ENCODE results near the gene LMOD1. TPM values are rescaled to one million over a fixed set of nuclear protein-coding genes. Genes with fewer than 3 reads are reported as not detected.

LMOD1 gene
- total and polyA plus RNA-seq, 2 donors (not counting 3 experiments of a cell fraction or from before 2014, with no cell fraction given): 0.19 to 0.33 TPM

DNA sequence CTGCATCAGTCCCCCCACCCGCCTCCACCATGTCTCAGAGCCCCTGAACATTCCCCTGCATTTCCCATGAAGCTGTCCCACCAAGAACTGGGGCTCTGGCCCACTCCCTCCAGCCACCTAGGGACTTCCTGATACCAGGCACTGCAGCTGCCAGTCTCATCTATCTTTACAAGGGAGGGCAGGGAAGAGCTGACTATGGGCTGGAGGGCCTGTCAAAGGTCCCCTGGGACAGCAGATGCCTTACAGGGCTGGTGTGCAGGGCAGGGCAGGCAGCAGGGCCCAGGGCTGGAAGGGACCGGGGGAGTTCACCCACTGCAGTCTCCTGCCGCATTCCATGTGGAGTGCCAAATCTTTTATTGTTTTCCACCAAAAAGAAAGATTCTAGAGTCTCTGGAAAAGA is 40.0 kb downstream of the LMOD1 start:
- FAIRE-seq (no peak), DNase-seq (ENCODE audit: low read depth, low spot score) (no peak)
- H3K4me2 ChIP-seq (ENCODE audit: insufficient read depth, low read length): no peak overlapping the region
- no peak for TF ChIP-seq FOS (IDR thresholded peaks at IDR 0.05; ENCODE audit: borderline replicate concordance, insufficient read depth, low read length)
- TF ChIP-seq MYC (IDR thresholded peaks at IDR 0.05; ENCODE audit: low read depth, low read length): no peak
- TF ChIP-seq JUN (IDR thresholded peaks at IDR 0.05; ENCODE audit: borderline replicate concordance, insufficient read depth, insufficient read length, low read depth): no peak
- no peak for TF ChIP-seq POLR2A (IDR thresholded peaks at IDR 0.05; ENCODE audit: low read depth, low read length)
- TF ChIP-seq, protein P1, sequence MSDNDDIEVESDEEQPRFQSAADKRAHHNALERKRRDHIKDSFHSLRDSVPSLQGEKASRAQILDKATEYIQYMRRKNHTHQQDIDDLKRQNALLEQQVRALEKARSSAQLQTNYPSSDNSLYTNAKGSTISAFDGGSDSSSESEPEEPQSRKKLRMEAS (IDR thresholded peaks at IDR 0.05; ENCODE audit: insufficient read depth, insufficient read length): no peak
- no peak for TF ChIP-seq EZH2 (IDR thresholded peaks at IDR 0.05; ENCODE audit: borderline replicate concordance, low read depth, low read length, severe bottlenecking)
- TF ChIP-seq, protein P2, sequence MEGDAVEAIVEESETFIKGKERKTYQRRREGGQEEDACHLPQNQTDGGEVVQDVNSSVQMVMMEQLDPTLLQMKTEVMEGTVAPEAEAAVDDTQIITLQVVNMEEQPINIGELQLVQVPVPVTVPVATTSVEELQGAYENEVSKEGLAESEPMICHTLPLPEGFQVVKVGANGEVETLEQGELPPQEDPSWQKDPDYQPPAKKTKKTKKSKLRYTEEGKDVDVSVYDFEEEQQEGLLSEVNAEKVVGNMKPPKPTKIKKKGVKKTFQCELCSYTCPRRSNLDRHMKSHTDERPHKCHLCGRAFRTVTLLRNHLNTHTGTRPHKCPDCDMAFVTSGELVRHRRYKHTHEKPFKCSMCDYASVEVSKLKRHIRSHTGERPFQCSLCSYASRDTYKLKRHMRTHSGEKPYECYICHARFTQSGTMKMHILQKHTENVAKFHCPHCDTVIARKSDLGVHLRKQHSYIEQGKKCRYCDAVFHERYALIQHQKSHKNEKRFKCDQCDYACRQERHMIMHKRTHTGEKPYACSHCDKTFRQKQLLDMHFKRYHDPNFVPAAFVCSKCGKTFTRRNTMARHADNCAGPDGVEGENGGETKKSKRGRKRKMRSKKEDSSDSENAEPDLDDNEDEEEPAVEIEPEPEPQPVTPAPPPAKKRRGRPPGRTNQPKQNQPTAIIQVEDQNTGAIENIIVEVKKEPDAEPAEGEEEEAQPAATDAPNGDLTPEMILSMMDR (IDR thresholded peaks at IDR 0.05; ENCODE audit: extremely low read depth in 1 of 2, insufficient read depth in 1 of 2, low read depth in 1 of 2, low read length in 2 of 2): no peak
- no peak for TF ChIP-seq GATA2 (IDR thresholded peaks at IDR 0.05; ENCODE audit: insufficient read depth, insufficient read length, low read depth, low read length)
- no peak for TF ChIP-seq POLR2AphosphoS5 (IDR thresholded peaks at IDR 0.05; ENCODE audit: insufficient read depth, low read depth, low read length)
- H3K27me3 ChIP-seq (ENCODE audit: control insufficient read depth in 2 of 2, insufficient read depth in 2 of 2, low read length in 2 of 2): no peaks in the 10 kb centered on the region
- ChIA-PET CTCF (interaction anchor here (2.6 kb wide), 1 partner anchor 10 kb away, joined by 10 read pairs; no protein-coding TSS in a partner anchor), POLR2A (no interaction called here)
- no peaks in the 10 kb centered on the region for H3K36me3 ChIP-seq (ENCODE audit: control insufficient read depth in 2 of 2, extremely low read depth in 1 of 2, insufficient read depth in 2 of 2, low read length in 2 of 2)
- dilution Hi-C loops (cut with MboI; ENCODE audit: extremely low pct_ligation_motif_present, low sequenced_read_pairs): no loop called here
- H3K9me3 ChIP-seq (replicated peaks; ENCODE audit: control insufficient read depth, insufficient read depth, low read length): no peaks in the 10 kb centered on the region
- BruUV-seq (replicated peaks): no TSS peak
- H3K9ac ChIP-seq (replicated peaks; ENCODE audit: extremely low read depth, insufficient read depth, low read length): no peak overlapping the region
- H3K9me1 ChIP-seq (replicated peaks; ENCODE audit: control insufficient read depth, extremely low read depth, insufficient read depth, low read length): no peaks in the 10 kb centered on the region
- no peak overlapping the region for H2AFZ ChIP-seq (ENCODE audit: low read depth, low read length)
- peaks cover 13% of the 10 kb centered on the region for H3K4me1 ChIP-seq (ENCODE audit: control insufficient read depth, extremely low read depth, insufficient read depth, low read length)
- no peaks in the 10 kb centered on the region for H3K79me2 ChIP-seq (ENCODE audit: control insufficient read depth, insufficient read depth, low read length)
- no peak overlapping the region for H3K4me3 ChIP-seq (replicated peaks in 1 of 3; ENCODE audit: insufficient read depth in 1 of 3, low read depth in 1 of 3, low read length in 3 of 3)
- intact Hi-C loops (cut with micrococcal nuclease): no loop called here
- no peaks in the 10 kb centered on the region for H4K20me1 ChIP-seq (replicated peaks; ENCODE audit: control insufficient read depth, extremely low read depth, insufficient read depth, low read length)
- H3K27ac ChIP-seq (ENCODE audit: insufficient read depth, low read depth, low read length): no peak overlapping the region

All from endothelial cell of umbilical vein (primary cell).